ENCODE data around the gene RASGEF1C.
"Not testable (repeated sequence)": the region's sequence is repeated elsewhere in the genome, so short reads cannot be mapped to it uniquely, and the experiment has no call there.

The RASGEF1C gene

GRCh38 chr5:180210961-180211760, 2.1 kb upstream of the RASGEF1C start:
- ATAC-seq (no peak), DNase-seq (no peak)

- not testable (repeated sequence) for DNase-seq, ATAC-seq
Measured at GRCh38 chr5:180210077-180210476, 1.1 kb upstream of the RASGEF1C start.

- DNase-seq (peak; percentile 17), ATAC-seq (peak; percentile 10)
Measured at GRCh38 chr5:180208435-180209081, 453 bp downstream of the RASGEF1C start.

- DNase-seq (no peak), ATAC-seq (no peak)
Measured at GRCh38 chr5:180208038-180208434, 975 bp downstream of the RASGEF1C start.

GRCh38 chr5:180207593-180207992, 1.4 kb downstream of the RASGEF1C start:
- no peak for ATAC-seq

GRCh38 chr5:180206993-180207392, 2.0 kb downstream of the RASGEF1C start:
- no peak for DNase-seq
- ATAC-seq: no peak

More at GRCh38 chr5:180207593-180207992, 1.4 kb downstream of the RASGEF1C start:
- DNase-seq: no peak

- ATAC-seq (no peak), DNase-seq (no peak)
Measured at GRCh38 chr5:180205916-180206315, 3.1 kb downstream of the RASGEF1C start.

- ATAC-seq (no peak), DNase-seq (no peak)
Measured at GRCh38 chr5:180204276-180204819, 4.7 kb downstream of the RASGEF1C start.

GRCh38 chr5:180202939-180203573, 6.0 kb downstream of the RASGEF1C start:
- ATAC-seq (no peak), DNase-seq (no peak)

GRCh38 chr5:180201051-180201987, 7.7 kb downstream of the RASGEF1C start:
- no peak for ATAC-seq

GRCh38 chr5:180199390-180199789, 9.6 kb downstream of the RASGEF1C start:
- DNase-seq (no peak), ATAC-seq (no peak)

More at GRCh38 chr5:180201051-180201987, 7.7 kb downstream of the RASGEF1C start:
- no peak for DNase-seq

GRCh38 chr5:180198208-180198607, 10.8 kb downstream of the RASGEF1C start:
- DNase-seq: no peak
- no peak for ATAC-seq

GRCh38 chr5:180197016-180197702, 11.9 kb downstream of the RASGEF1C start:
- no peak for DNase-seq

GRCh38 chr5:180194410-180195345, 14.3 kb downstream of the RASGEF1C start:
- ATAC-seq: no peak
- DNase-seq: no peak

More at GRCh38 chr5:180197016-180197702, 11.9 kb downstream of the RASGEF1C start:
- ATAC-seq: no peak

GRCh38 chr5:180193749-180194375, 15.1 kb downstream of the RASGEF1C start:
- ATAC-seq (no peak), DNase-seq (no peak)

- ATAC-seq (no peak), DNase-seq (no peak)
Measured at GRCh38 chr5:180191716-180192115, 17.3 kb downstream of the RASGEF1C start.

- no peak for ATAC-seq
Measured at GRCh38 chr5:180187767-180188166, 21.2 kb downstream of the RASGEF1C start.

GRCh38 chr5:180180846-180181245, 28.2 kb downstream of the RASGEF1C start:
- DNase-seq (no peak), ATAC-seq (no peak)

More at GRCh38 chr5:180187767-180188166, 21.2 kb downstream of the RASGEF1C start:
- DNase-seq: no peak

- ATAC-seq (no peak), DNase-seq (no peak)
Measured at GRCh38 chr5:180180421-180180820, 28.6 kb downstream of the RASGEF1C start.

All from stimulated activated naive CD8-positive, alpha-beta T cell treated with anti-CD3 and anti-CD28 coated beads, Interleukin-15, Interleukin-2, amounts not matched to agents 100 U/mL and 50 U/mL, for 24 hours (primary cell).